GM12878 (cell line): ENCODE data around the gene HINFP. TPM values are rescaled to one million over a fixed set of nuclear protein-coding genes. Genes with fewer than 3 reads are reported as not detected.

Source experiments
- ATAC-seq: fragments of 200-7000 bp; cut with Tn5 transposase; 3 replicates; pipeline ENCODE4 v1.9.1; 2020; ENCODE audit warnings: mild to moderate bottlenecking, moderate library complexity
- BruUV-seq: library from RNA; stranded (reverse); fragments of 400-500 nt; replicated peaks from 2 replicates; lab custom pipeline; 2021; lab: Mats Ljungman, UMichigan
- CTCF ChIA-PET: fragments of 300-600 bp; sonication (Branson Sonifier 250); formaldehyde crosslinking; extraction: SDS; loops from one replicate; lab custom pipeline; 2021; ENCODE audit warnings: inconsistent platforms; lab: Yijun Ruan, JAX
- POLR2A ChIA-PET: fragments of 350-600 bp; formaldehyde crosslinking; extraction: SDS; loops from one replicate; lab custom pipeline; 2021; ENCODE audit warnings: inconsistent platforms; lab: Charles Lee
- RAD21 ChIA-PET: fragments of 300-600 bp; sonication (Branson Sonifier 250); formaldehyde crosslinking; loops from one replicate; lab custom pipeline; 2023; ENCODE audit warnings: antibody characterized with exemption; ENCODE audit not compliant: unreplicated experiment; lab: Charles Lee
- SMC1A ChIA-PET: fragments of 300-600 bp; sonication (Branson Sonifier 250); formaldehyde crosslinking; loops from one replicate; lab custom pipeline; 2023; ENCODE audit not compliant: unreplicated experiment, uncharacterized antibody; lab: Charles Lee
- DNase-seq: peaks from one replicate; pipeline ENCODE4 v3.0.0-alpha.2; 2011; ENCODE audit warnings: low read depth, low spot score
- FAIRE-seq: peaks from 3 replicates; lab custom pipeline; 2011; peaks lifted over from hg19 to GRCh38; lab: Jason Lieb, UNC
- H2AFZ ChIP-seq: 2 replicates; pipeline ENCODE4 v1.6.0; 2011; ENCODE audit warnings: low read depth, low read length, control low read depth; ENCODE audit not compliant: control insufficient read depth
- H3K27ac ChIP-seq: 2 replicates; pipeline ENCODE4 v1.5.1; 2011; ENCODE audit warnings: control low read depth; ENCODE audit not compliant: control insufficient read depth, insufficient read depth
- H3K27me3 ChIP-seq, 2 experiments: replicated peaks in 1 of 2; 2 replicates each; pipeline versions ENCODE4 v1.6.0 to v1.6.1; 2011; ENCODE audit warnings: low read length in 1 of 2; ENCODE audit not compliant: control insufficient read depth in 2 of 2, insufficient read depth in 2 of 2
- H3K36me3 ChIP-seq, 2 experiments: 2 replicates each; pipeline ENCODE4 v1.5.1; 2011; ENCODE audit warnings: low read length in 1 of 2; ENCODE audit not compliant: control insufficient read depth in 2 of 2, insufficient read depth in 2 of 2
- H3K4me1 ChIP-seq: 2 replicates; pipeline ENCODE4 v1.6.1; 2011; ENCODE audit warnings: mild to moderate bottlenecking, low read length, moderate library complexity, mixed read lengths; ENCODE audit not compliant: control insufficient read depth, insufficient read depth
- H3K4me2 ChIP-seq: 2 replicates; pipeline ENCODE4 v1.6.0; 2011; ENCODE audit warnings: control low read depth; ENCODE audit not compliant: control insufficient read depth, insufficient read depth
- H3K4me3 ChIP-seq: fragments of 200-600 bp; sonication (generic); 2 replicates; pipeline ENCODE4 v1.5.1; 2016
- H3K79me2 ChIP-seq: 2 replicates; pipeline ENCODE4 v1.6.0; 2011; ENCODE audit warnings: low read length; ENCODE audit not compliant: control insufficient read depth, insufficient read depth
- H3K9ac ChIP-seq: 2 replicates; pipeline ENCODE4 v1.8.0; 2011; ENCODE audit warnings: low read length, control low read depth, mixed read lengths; ENCODE audit not compliant: control insufficient read depth, insufficient read depth
- H3K9me3 ChIP-seq: replicated peaks from 3 replicates; pipeline ENCODE4 v1.5.1; 2011; ENCODE audit warnings: mild to moderate bottlenecking, low read length; ENCODE audit not compliant: control insufficient read depth, insufficient read depth
- H4K20me1 ChIP-seq: 2 replicates; pipeline ENCODE4 v1.6.0; 2011; ENCODE audit not compliant: control insufficient read depth, insufficient read depth
- BHLHE40 ChIP-seq, 2 experiments: fragments of 450-650 bp in 1 of 2; IDR thresholded peaks; 2 replicates each; pipeline ENCODE4 v1.6.1; 2011 to 2017; ENCODE audit warnings: low read depth in 2 of 2, borderline replicate concordance in 1 of 2, improper control_type of control experiment in 1 of 2, low read length in 1 of 2, mild to moderate bottlenecking in 1 of 2
- IKZF1 ChIP-seq: fragments of 450-650 bp; conservative IDR thresholded peaks from 2 replicates; pipeline ENCODE4 v1.6.1; 2017; ENCODE audit warnings: antibody characterized with exemption, mild to moderate bottlenecking
- JUNB ChIP-seq: IDR thresholded peaks from 2 replicates; pipeline ENCODE4 v1.6.1; 2016; ENCODE audit warnings: antibody characterized with exemption, mild to moderate bottlenecking
- JUND ChIP-seq: IDR thresholded peaks from 2 replicates; pipeline ENCODE4 v1.6.1; 2012; ENCODE audit warnings: low read depth, mild to moderate bottlenecking, low read length, improper control_type of control experiment, moderate library complexity
- MTA3 ChIP-seq: IDR thresholded peaks from 2 replicates; pipeline ENCODE4 v1.6.1; 2012; ENCODE audit warnings: low read length, inconsistent platforms, borderline replicate concordance
- RCOR1 ChIP-seq: conservative IDR thresholded peaks from 2 replicates; pipeline ENCODE4 v1.6.1; 2012; ENCODE audit warnings: low read depth, low read length, improper control_type of control experiment
- SP1 ChIP-seq: IDR thresholded peaks from one replicate; pipeline ENCODE4 v1.6.1; 2011; ENCODE audit warnings: low read depth, low read length
- WGBS: methylation state at CpG from one replicate; pipeline ENCODE4 v1.1.6; 2016; ENCODE audit warnings: low lambda C conversion rate; ENCODE audit not compliant: insufficient replicate concordance, insufficient coverage; ENCODE audit errors: missing lambda C conversion rate; 5-methylcytosine and 5-hydroxymethylcytosine counted together
- in situ Hi-C: fragments of 300-500 bp; cut with MboI; formaldehyde crosslinking; loops from 9 replicates; pipeline ENCODE4 v1.14.3; 2018; ENCODE audit warnings: mixed read lengths
- intact Hi-C: fragments of 100-400 bp; cut with micrococcal nuclease; formaldehyde crosslinking; loops from one replicate; pipeline ENCODE4 v1.14.2; 2022; ENCODE audit not compliant: unreplicated experiment
- polyA plus RNA-seq, 11 experiments: library from polyadenylated mRNA; depleted of rRNA in 4 of 11; unstranded in 6 of 11; stranded (reverse) in 5 of 11; fragments of >200 nt; fragmentation: Nextera tagmentation in 4 of 11; fragmentation: Illumina TruSeq in 1 of 11; extraction: Ambion mirVana in 4 of 11; extraction: Trizol in 1 of 11; gene quantifications; 1 replicate in 1 of 11; 2 replicates in 10 of 11; pipeline versions ENCODE4 v1.2.1 to v1.2.3, GENCODE V29; 2011 to 2016; ENCODE audit warnings: inconsistent platforms in 2 of 11, missing spikeins in 2 of 11, low read depth in 1 of 11
- total RNA-seq, 4 experiments: library from RNA; depleted of rRNA in 3 of 4; stranded (reverse); fragments of >200 nt in 3 of 4; fragmentation: Illumina TruSeq in 1 of 4; extraction: Trizol in 1 of 4; gene quantifications; 2 replicates each; pipeline versions ENCODE4 v1.2.1 to v1.2.3, GENCODE V29; 2013 to 2021
- TF ChIP-seq, protein P1 (sequence below): fragments of 450-650 bp; IDR thresholded peaks from 2 replicates; pipeline ENCODE4 v1.6.1; 2016; ENCODE audit warnings: mild to moderate bottlenecking

HINFP gene
- total and polyA plus RNA-seq, 10 of the 15 experiments (the other 5 are each of a cell fraction or from before 2014, with no cell fraction given): 13.1 to 26.3 (median 18.6) TPM

DNA sequence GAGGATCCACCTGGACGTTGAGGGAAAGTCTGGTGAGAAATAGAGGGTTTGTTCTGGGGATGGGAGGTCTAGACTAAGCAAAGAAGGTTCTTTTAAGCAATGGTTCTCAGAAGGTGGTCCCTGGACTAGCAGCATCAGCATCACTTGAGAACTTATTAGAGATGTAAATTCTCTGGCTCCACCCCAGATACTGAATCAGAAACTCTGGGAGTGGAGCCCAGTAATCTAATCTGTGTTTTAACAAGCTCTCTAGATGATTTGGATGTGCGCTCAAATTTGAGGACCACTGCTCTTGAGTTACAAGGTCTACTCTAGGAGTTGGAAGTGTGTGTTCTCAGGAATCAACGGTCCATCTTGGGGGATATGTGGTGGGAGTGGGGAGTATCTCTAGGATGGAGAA is 24.2 kb downstream of the HINFP start:
- H3K9me3 ChIP-seq: no peaks in the 10 kb centered on the region
- H3K4me3 ChIP-seq: no peak overlapping the region
- H3K9ac ChIP-seq: no peak overlapping the region
- H3K36me3 ChIP-seq: no peaks in the 10 kb centered on the region
- no peak for ATAC-seq
- SMC1A ChIA-PET: interaction anchor here (0.6 to 1.5 kb wide), 4 partner anchors 23 to 282 kb away, joined by 3 to 9 read pairs (median 3); no protein-coding TSS in a partner anchor
- peaks cover 7 to 15% of the 10 kb centered on the region in 2 experiments; a peak in 3 of 4 replicates for H3K27me3 ChIP-seq
- DNase-seq: no peak
- H3K79me2 ChIP-seq: no peaks in the 10 kb centered on the region
- no peaks in the 10 kb centered on the region for H3K4me1 ChIP-seq
- no peak overlapping the region for H3K27ac ChIP-seq
- no peak overlapping the region for H3K4me2 ChIP-seq
- in situ Hi-C loops: no loop called here
- CTCF ChIA-PET: interaction anchor here (1.0 to 1.8 kb wide), 6 partner anchors 10 to 178 kb away, joined by 3 to 7 read pairs (median 4); no protein-coding TSS in a partner anchor
- no TSS peak for BruUV-seq
- RAD21 ChIA-PET: interaction anchor here (0.7 to 1.0 kb wide), 2 partner anchors 176 to 178 kb away, joined by 3 read pairs; no protein-coding TSS in a partner anchor
- 38% methylated on average over 3 of the region's 3 CpGs for WGBS
- no peak for FAIRE-seq
- TF ChIP-seq RCOR1 (no peak), JUNB (no peak), JUND (no peak), IKZF1 (no peak), SP1 (no peak), MTA3 (no peak), BHLHE40 (IDR thresholded peaks at IDR 0.05; ENCODE audit: borderline replicate concordance in 1 of 2, low read depth in 2 of 2, low read length in 1 of 2) (no peak)
- TF ChIP-seq, protein P1, sequence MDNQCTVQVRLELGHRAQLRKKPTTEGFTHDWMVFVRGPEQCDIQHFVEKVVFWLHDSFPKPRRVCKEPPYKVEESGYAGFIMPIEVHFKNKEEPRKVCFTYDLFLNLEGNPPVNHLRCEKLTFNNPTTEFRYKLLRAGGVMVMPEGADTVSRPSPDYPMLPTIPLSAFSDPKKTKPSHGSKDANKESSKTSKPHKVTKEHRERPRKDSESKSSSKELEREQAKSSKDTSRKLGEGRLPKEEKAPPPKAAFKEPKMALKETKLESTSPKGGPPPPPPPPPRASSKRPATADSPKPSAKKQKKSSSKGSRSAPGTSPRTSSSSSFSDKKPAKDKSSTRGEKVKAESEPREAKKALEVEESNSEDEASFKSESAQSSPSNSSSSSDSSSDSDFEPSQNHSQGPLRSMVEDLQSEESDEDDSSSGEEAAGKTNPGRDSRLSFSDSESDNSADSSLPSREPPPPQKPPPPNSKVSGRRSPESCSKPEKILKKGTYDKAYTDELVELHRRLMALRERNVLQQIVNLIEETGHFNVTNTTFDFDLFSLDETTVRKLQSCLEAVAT: no peak
- intact Hi-C loops: loop anchor here (5.0 kb wide), 2 partner anchors 52 to 177 kb away; no protein-coding TSS in a partner anchor
- POLR2A ChIA-PET: no interaction called here
- no peak overlapping the region for H2AFZ ChIP-seq
- no peaks in the 10 kb centered on the region for H4K20me1 ChIP-seq
